NCI-H187 treated with DMSO at 0.1 percent for 48 hours (cell line): Measurements from ENCODE around the gene PTPN14.

Experiments used
- DNase-seq: peaks from one replicate; lab custom pipeline; 2025; lab: John Stamatoyannopoulos, UW

PTPN14 gene

DNA sequence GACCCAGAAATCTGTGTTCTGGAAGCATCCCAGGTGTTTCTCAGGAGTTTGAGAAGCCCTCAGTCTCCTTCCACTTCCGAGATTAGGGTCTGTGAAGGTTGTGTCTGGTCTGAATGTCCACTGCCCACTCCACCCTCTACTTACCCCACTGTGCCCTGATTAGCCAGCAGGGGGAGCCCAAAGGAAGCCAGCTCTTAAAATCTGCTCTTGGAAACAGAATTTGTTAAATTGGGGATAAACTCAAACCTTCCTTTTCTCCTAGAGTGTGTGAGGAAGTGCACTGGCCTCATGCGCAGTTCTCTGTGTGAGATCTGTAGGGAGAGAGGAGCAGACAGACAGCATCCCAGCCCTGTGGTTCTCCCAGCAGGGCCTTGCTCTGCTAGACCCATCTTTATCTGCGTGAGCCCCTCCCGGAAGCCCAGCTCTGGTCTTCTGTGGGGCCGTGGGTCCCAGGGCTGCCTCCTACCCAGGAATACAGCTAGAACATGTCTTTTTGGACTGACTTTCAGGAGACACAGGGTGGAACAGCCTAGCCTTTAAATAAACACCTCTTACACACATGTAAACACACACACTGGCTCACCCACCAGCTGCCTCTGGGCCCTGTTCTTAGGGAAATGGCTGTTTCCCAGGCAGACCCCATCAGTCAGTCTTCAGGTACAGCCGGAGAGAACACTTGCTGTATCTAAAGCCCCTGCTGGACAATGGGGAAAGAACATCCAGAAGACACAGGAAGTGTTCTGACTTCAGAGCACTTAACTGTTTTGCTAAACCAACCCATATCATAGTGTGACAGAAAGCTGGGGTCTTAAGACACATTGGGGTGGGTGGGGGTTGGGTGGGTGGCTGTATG is 218.2 kb downstream of the PTPN14 start:
- DNase-seq = no peak

DNA sequence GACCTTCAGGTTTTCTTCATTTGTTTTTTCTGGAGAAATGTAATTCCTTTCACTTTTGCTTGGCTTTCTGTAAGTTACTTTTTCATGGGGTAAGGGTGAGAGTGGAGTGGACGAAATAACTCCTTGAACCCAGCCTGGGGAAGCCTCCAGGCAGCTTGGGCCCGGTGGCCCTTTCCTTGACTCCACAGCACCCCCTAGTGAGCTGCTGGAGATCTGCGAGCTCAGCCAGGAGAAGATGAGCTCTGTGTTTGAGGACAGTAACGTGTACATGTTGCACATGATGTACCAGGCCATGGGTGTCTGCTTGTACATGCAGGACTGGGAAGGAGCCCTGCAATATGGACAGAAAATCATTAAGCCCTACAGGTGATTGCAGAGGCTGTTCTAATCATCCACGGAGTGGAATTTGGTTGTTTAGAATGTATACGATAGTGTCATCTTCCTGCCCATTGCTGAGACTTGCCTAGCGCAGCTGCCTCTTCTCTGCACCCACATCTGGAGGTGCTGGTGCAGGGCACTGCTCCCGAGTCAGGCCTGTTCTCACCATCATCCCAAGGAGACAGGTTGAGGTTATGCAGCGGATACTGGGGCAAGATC is 219.5 kb downstream of the PTPN14 start:
- no peak for DNase-seq

DNA sequence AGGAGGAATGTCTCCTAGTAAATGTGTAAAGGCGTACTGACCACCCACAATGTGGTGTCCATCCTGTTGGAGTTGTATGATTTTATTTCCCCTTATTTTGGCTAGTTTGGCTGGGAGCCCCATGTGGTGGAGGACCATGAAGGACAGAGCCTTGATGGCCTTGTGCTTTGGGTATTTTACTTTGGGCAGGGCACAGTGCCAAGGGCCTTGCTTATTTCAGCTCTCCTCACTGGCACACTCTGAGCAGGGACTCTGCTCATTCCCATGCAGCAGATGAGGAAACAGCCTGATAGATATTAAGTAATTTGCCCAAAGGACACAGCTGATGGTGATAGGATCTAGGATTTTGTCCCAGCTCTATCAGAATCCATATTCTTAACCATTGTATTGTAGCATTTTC is 220.2 kb downstream of the PTPN14 start:
- no peak for DNase-seq

DNA sequence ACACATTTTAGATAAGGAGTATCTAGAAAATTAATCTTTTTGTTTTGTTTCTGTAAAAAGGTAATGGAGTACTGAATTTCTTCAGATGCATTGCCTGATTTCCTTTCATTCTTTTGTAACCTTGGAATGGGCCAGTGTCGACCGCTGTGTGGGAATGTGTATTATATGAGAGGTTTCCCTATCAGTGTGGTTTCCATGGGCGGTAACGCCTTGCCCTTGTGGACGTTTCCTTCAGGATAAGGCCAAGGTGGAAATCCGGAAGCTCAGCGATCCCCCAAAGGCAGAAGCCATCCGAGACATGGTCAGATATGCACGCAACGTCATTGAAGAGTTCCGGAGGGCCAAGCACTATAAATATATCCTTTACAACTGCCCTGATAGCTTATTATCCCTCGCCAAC is 220.7 kb downstream of the PTPN14 start:
- DNase-seq = no peak

DNA sequence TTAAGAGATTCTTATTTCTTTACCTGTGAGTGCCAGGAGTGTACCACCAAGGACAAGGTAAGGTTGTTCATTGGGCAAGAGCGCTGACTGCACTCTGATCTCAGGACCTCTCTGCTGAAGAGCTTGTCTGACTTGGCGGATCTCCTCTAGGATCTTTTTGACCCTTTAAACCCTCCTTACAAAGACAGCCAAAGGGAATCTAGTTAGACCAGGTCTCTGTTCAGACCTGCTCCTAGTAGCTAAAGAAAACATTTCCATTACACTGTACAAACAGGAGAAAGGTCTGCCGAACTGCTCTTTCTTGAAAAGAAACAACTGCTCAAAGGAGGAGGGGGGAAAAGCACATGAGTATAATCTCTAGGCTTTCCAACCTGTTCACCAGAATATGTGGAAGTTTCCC is 221.2 kb downstream of the PTPN14 start:
- no peak for DNase-seq

DNA sequence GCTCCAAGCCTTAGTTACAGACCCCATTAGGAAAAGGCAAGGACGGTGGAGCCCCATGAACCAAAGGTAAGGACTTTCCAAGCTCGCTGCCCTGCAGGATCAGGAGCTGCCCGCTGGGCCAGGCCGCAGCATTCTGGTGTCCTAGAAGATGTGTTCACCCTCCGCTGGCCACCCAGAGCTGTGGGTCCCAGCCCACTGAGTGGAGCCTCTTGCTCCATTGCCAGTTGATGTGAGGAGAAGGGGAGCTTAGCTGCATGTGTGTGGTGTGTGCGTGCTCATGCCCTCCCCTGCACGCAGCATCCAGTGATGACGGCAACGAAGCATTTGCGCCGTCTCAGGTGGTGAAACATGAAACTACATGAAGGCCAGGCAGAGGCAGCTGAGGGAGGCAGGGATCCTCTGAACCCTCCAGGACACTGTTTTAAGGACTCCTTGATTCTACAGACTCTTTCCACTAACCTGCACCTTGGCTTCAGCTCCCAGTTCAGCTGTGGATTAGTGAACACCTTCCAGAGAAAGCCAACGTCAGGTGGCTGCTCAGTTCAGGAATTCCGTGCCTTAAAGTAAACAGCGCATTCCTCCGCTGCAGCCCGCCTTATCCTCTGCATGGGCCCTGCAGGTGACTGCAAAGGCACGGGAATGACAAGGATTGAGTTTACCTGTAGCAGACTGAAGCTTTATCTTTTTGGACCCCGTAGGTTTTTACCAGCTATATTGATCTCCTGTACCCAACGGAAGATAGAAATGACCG is 221.8 kb downstream of the PTPN14 start:
- DNase-seq = no peak

DNA sequence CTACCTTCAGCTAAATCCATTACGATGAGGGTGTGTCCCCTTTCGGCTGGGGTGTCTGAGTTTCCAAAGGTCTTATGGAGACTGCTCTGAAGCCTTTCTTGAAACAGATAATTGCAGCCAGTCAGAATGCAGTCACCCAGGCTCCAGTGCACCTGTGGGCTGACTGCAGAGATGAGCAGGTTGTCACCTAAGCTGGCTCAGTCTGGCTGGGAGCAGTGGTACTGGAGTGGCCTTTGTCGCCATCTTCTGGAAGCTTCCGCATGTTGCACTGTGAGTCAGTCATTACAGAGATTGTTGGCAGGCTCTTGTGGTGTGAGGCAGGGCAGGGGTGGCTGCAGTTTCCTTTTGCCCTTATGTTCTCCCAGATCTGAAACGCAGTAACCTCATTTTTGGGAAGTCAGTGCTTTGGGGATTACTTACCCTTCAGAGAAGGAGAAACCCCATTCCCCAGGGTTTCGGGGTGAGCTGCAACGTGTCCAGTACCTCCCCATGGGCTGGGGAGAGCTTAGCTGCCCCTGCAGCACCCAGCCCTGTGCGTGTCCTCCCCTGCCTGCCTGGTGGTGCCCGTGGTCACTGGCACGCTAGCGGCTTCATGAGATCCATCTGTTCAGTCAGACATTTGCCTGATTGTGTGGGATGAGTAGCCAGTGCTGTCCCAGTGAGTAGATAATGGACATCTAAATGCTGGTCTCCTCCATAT is 222.5 kb downstream of the PTPN14 start:
- peak; percentile 23 for DNase-seq

DNA sequence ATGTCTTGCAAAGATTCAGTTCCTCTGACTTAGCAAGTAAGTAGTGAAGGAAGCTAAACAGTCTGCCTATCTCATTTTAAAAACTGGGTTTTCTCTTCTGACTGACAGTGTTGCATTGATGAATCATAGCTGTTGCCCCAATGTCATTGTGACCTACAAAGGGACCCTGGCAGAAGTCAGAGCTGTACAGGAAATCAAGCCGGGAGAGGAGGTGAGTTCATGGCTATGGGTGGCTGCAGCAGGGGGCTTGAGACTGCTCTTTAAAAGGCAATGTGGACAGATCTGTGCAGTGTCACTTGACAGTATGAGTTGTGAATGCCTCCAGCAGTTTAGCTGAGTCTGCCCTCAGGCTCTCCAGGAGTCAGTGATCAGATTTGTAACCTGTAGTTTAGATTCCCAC is 223.9 kb downstream of the PTPN14 start:
- DNase-seq = no peak

DNA sequence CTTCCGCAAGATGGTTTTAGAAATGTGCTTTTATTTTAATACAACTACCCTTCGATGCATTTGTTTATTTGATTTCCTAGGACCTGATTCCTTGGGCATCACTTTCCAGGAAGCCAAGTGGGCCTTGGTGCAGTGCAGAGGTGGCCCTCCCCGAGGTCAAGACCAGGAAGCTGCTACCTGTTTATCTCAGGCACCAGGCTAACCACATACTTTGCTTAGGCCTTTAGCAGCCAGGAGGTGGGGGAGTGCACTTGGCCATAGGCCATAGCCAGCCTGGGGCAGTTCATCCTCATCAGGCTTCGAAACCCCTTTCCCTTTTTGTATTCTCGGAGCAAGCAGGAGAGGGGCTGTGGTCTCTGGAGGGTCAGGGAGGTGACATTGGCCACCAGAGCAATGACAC is 225.0 kb downstream of the PTPN14 start:
- no peak for DNase-seq

DNA sequence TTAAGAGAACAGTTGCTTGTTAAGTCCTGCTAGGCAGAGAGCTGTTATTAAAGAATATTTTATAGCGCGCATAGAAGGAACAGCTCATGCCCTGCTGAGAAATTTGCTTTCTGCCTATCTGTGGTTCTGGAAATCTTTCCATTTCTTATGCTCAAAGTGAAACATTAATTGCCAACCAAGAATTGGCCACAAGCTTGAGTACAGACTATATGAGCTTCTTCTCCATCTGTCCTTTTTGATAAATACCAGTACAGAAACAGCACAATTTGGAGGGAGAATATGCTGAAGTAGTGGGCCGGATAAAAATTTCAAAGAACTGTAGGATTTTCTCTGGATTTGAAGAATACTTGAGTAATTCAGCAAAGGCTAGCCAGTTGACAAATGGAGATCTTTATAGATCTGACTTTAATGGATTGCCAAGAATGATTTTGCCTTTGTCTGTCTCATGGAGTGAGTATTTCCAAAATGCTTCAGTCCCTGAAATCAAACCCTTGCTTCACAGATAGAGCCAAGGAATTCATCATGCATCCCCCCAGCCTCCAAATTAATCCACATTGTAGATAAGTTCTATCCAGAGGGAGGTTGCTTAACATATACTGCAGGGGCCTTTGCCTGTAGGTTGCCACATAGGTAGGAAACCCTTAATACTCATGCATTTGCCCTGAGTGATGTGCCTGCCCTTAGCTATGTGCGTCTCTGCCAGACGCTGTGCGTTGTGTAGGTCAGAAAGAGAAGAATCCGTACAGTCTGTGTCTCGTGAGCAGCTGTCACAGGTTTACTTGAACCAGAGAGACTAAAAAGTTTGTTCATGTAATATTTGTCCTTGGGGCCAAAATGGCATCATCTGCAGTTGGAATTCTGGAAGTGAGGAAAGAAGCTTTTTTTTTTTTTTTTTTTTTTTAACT is 226.3 kb downstream of the PTPN14 start:
- DNase-seq = no peak

DNA sequence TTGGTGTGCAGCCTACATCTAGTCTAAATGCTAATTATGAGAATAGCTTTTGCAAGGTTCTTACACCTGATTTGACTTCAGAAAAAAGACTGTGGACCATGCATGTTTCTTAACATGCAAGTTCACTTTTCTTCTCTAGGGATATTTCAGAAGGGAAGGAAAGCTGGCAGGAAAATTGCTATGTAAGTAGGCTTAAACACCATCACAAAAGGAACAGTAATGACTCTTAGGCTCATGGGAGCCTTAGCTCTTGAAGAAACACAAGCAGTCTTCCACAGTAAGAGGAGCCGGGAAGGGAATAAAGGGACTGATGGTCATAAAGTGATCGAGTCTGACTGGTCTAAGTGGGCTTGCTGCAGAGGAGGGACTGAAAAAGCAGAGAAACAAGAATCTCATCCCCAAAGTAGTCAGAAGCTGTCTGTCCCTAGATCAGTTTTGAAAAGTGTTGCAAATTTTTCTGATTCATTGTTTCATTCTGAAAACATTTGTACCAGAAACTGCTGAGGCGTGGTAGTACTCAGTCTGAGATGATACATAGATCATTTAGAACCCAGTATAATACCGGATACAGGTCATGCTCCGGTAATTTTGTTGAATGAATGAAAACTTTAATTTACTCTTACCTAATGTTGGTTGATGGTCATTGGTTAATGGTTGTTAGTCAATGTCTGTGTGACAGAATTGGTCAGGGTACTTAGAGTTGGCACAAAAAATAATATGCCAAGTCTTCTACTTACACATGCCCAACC is 229.5 kb downstream of the PTPN14 start:
- DNase-seq = no peak

DNA sequence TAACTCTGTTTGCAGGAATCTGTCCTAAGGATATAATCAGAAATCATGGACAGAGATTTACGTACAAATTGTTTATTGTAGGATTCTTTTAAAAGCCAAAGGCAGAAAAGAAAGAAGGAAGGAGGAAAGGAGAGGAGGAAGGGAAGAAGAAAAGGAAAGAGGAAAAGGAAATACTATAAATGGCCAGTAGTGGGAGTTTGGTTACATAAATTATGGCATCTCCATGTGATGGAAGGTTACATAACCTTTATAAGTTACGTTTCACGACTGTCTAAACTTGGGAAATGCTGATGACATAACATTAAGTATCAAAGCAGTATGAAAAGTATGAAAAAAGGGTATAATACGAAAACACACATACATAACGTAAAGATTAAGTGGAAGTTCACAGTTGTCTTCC is 231.5 kb downstream of the PTPN14 start:
- DNase-seq = no peak

DNA sequence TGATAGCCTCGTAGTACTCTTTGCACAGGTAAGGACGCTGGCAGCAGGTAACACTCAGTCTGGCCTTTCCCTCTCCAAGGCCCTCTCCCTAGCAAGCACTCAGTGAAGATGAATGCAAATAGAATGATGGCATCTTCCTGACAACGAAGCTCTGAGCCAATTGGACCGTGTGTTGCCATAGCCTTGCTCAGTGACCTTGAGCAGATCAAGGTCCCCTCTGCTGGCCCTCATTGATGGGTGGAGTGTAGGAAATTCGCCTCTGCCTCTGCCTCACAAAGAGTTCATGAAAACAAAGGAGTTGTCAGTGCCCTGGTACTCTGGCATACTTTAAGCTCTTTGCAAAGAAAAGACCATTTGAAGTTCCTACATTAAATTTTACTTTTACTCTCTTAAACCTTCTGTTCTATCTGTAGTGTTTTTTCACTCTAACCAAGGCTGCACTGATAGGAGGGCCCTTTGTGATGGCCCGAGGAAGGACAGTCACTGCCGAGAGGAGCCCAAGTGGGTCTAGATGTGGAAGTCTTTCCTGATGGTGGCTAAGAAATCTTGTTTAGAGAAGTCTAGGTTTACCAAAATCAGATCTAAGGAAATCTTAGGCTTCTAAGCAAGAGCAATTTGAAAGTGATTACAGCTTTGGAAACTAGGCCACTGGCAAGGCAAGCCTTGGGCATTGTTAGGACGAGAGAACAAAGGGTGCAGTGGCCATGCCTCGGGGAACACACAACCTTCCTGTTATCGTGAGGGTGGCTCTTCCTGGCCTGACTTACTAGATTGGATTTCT is 232.3 kb downstream of the PTPN14 start:
- DNase-seq = no peak

DNA sequence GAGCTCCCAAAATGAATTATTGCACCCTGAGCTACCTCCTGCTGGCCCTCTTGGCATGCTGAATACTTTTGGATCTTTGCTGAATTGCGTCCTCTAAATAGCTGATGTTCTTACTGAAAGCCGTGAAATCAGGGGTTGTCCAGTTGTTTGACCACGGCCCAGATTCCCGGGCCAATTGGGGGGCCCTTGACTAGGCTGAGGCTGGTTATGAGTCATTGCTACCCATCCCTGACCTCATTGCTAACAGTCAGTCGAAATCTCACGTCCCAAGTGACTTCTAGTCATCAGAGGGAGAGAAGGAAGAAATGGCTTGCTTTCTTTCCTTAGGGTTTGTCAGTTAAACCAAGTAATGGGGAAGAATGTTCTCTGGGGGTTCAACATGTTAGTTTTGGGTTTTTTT is 233.0 kb downstream of the PTPN14 start:
- no peak for DNase-seq

DNA sequence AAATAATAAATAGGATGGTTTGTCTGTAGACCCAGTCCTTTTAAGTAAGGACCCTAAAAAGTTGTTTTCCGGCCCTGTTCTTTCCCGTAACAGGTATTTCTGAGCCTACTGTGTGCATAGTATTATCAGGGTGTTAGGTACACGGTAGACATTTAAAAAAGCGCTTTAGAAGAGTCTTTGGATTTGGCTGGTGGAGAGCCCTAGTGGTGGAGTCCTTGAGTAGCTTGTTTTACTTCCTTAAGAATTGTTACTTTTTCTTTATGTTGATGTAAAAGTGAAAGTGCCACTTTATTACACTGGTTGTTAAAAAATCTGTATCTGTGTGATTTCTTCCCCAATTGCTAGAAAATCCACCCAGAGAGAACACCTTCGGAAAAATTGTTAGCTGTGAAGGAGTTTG is 233.7 kb downstream of the PTPN14 start:
- DNase-seq = no peak

DNA sequence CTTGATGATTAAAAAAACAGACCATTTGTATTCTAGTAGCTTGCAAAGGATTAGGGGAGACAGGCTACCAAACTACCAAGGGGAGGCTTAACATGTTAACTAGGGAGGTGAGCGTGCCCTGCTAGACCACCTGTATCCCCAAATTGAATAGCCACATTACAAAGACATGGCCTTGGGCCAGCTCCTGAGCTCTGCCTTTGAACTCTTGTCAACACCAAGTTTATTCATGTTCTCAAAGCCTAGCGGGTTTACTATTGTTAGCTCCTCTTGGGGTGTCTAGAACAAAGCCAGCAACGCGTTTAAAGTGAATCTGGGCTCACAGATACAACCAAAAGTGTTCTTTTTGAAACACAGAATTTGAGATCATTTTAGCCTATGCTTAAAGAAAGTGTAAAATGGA is 234.1 kb downstream of the PTPN14 start:
- no peak for DNase-seq

DNA sequence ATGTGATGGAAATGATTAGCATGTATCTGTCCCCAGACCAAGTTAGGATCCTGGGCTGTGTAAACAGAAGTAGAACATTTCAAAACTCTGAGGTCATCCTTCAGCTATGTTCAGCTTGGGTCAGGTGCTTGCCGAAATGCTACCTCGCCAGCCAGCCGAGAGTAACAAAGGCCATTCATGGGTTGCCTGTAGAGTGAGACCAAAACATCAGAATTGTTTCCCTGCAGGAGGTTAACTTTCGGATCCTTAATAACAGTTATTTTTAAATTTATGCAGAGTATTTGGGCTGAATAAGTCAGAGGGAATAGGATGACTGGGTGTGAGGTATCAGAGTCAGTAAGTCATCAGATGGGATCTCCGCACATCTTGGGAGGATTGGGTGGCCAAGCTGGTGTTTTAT is 234.8 kb downstream of the PTPN14 start:
- DNase-seq = no peak

DNA sequence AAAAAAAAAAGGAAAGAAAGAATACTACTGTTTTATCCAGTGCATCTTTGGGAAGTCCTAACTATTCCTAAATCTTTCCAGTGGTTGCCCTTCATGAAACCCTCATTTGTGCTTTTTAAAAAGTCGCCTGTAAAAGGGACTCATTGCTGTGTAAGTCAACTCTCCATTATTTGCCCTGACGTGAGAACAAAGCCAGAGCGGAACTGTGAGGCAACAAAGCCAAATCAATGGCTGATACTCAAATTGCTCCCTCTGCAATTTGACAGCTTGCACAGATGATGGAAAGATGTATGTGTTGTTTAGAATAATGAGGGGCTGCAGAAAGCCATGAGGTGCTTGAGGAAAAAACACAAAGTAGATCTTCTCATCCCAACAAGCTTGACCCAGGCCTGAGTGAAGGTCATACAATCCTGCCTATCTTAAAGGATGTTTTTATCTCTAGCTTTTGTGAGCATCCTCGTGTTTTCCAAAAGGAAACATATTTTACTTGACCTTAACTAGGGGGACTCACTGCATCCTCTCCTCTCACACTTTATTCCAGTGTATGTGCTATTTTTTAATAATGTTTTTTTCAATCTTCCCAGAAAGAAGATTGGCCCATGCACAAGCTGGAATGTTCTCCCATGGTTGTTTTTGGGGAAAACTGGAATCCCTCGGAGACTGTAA is 237.1 kb downstream of the PTPN14 start:
- DNase-seq = no peak

DNA sequence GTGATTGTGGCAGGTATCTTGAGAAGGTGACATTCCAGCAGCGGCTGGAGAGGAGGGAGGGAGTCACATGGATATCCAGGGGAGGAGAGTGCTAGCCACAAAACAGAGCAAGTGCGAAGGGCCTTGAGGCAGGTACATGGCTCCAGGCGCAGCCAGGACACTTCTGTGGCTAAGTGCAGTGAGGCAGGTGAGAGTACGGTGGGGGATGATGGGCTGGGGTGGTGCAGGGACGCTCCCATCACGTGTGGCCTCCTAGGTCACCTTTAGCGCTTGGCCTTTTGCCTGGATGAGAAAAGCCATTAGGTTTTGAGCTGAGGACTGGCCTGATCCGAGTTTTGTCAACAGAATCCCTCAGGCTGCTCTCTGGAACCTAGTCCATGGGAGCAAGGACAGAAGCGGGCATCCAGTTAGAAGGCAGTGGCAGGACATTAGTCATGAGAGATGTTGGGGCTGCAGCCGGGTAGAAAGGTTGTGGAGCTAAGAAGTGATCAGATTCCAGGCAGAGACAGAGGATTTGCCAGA is 238.8 kb downstream of the PTPN14 start:
- DNase-seq = no peak
